NCI-H146 treated with DMSO at 0.1 percent for 48 hours (cell line): ENCODE results near the gene RABL6.
A peak's percentile ranks its signal among the peaks of the same experiment; 100 is the strongest.

ENCODE experiments used
- DNase-seq: peaks from one replicate; lab custom pipeline; 2025; ENCODE audit not compliant: unreplicated experiment; lab: John Stamatoyannopoulos, UW

RABL6 gene

DNA sequence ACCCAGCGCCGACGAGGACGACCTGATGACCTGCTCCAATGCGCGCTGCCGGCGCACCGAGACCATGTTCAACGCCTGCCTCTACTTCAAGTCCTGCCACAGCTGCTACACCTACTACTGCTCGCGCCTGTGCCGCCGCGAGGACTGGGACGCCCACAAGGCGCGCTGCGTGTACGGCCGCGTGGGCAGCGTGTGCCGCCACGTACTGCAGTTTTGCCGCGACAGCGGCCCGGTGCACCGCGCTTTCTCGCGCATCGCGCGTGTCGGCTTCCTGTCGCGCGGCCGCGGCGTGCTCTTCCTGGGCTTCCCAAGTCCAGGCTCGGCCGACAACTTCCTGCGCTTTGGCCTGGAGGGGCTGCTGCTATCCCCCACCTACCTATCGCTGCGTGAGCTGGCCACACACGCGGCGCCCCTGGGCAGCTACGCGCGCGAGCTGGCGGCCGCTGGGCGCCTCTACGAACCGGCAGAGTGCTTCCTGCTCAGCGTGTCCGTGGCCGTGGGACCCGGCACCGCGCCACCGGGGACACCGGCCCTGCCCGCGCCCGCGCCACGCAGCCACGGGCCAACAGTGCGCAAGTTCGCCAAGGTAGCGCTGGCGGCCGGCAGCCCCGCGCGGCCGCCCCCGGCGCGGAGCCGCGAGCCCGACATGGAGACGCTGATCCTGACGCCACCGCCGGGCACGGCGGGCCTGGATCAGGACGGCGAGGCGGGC, 38.8 kb downstream of the RABL6 start:
- DNase-seq: no peak

DNA sequence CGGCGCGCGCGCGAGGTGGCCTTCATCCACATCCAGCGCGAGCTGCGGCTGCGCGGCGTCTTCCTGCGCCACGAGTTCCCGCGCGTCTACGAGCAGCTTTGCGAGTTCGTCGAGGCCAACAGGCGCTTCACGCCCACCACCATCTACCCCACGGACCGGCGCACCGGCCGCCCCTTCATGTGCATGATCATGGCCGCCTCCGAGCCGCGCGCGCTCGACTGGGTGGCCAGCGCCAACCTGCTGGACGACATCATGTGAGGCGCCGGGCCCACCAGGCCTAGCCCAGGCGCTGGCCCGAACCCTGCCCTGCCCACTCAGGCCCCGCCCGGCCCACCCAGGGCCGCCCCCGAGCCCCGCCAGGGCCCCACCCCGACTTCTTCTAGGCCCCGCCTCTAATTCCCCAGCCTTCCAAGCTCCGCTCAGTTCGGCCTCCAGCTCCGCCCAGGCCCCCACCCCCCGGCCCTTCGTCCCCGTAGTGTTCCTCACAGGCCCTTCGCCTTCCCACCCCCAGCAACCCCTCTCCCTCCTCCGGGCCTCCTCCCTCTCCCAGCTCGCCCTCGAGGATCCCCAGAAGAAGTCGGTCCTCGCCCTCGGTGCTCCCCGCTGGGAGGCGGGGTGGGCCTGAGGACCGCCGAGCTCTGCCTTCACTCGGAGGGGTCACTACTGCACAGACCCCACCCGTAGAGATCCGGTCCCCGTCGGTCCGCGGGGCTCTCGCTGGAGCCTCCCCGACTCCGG, 39.5 kb downstream of the RABL6 start:
- DNase-seq: peak; percentile 37

DNA sequence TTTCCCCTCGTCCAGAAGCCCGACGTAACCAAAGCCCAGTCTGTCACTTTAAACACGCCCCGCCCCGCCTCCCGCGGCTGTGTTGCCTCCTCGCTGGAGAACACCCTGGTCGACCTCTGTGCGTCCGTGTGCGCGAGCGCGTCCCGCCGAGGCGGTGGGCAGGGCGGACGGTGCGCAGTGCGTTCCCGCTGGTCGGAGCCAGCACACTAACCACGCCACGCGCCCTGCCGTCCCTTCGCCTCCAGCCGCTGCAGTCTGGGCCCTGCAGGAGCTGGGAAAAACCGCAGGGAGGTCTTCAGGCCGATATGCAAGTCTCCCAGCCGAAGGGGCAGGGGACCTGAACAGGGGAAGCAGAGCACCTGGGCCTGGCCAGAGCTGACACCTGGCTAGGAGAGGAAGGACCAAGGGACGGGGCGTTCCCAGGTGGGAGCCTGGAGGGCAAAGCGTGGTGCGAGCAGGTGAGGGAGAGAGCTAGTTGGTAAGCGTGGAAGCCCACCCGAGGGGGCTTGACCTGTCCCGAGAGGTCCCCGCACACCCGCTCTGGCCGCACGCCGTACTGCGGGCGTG, 40.2 kb downstream of the RABL6 start:
- DNase-seq: peak; percentile 47

DNA sequence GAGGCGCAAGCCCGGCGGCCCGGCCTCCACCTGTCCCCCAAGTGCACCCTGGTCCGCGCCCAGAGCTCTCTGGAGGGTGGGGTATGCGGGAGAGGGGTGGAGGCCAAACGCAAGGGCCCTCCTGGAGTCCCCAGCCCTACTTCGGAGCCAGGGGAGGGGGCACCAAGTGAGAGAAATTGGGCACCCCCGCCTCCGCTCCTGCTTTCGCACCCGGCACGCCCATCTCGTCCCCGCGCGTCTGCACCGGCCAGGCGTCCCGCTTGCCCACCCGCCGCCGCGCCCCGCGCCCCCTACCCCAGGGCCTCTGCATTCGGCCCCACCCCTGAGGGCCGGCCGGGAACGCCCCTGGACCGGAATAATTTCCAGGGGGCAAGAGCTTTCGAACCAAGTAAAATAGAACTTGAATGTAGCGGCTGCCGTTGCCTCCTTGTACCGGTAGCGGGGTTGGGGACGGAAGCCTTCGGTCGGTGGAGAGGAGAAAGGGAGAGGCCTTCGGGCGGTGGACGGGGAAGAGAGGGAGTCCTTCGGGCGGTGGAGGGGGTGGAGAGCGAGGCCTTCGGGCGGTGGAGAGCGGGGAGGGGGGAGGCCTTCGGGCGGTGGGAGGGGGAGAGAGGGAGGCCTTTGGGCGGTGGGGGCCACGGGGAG, 40.8 kb downstream of the RABL6 start:
- no peak for DNase-seq

DNA sequence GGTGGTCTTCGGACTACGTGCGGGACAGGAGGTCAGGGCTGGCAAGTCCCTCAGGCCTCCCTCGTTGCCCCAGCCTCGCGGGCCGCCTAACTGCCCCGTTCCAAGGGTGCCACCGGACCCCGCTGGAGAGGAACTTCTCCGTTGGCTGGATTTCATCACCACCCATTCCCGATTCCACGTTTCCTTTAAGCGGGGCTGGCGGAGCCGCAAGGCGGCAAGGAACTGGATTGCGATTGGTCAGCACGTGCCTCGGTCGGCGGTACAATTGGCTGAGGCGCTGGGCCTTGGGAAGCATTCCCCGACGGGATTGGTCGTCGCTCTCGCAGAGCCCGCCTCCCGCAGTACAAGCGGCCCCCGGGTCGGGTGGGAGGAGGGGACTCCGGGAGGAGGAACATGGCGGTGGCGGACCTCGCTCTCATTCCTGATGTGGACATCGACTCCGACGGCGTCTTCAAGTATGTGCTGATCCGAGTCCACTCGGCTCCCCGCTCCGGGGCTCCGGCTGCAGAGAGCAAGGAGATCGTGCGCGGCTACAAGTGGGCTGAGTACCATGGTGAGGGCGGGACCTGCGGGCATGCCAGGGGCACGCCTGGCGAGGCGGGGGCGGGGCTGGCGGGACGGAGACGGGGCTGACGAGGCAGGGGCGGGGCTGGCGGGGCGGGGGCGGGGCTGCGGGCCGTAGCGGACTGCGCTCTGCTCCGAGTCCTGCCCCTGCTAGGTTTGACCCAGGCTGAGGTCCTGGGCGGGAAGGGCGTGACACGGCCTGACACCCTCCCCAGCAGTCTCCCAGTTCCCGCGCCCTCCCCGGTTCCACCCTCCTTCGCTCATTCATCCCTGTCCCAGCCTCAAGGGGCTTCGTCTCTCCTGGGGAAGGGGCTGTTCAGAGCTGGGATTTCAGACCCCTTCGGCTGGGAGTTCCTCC, 41.6 kb downstream of the RABL6 start, which contains the start of gene PHPT1:
TSS of gene PHPT1 (plus strand) at position 372 of the 922 bp plus-strand sequence. CDS start at position 394, 22 bp downstream.
- DNase-seq: peak; percentile 92

DNA sequence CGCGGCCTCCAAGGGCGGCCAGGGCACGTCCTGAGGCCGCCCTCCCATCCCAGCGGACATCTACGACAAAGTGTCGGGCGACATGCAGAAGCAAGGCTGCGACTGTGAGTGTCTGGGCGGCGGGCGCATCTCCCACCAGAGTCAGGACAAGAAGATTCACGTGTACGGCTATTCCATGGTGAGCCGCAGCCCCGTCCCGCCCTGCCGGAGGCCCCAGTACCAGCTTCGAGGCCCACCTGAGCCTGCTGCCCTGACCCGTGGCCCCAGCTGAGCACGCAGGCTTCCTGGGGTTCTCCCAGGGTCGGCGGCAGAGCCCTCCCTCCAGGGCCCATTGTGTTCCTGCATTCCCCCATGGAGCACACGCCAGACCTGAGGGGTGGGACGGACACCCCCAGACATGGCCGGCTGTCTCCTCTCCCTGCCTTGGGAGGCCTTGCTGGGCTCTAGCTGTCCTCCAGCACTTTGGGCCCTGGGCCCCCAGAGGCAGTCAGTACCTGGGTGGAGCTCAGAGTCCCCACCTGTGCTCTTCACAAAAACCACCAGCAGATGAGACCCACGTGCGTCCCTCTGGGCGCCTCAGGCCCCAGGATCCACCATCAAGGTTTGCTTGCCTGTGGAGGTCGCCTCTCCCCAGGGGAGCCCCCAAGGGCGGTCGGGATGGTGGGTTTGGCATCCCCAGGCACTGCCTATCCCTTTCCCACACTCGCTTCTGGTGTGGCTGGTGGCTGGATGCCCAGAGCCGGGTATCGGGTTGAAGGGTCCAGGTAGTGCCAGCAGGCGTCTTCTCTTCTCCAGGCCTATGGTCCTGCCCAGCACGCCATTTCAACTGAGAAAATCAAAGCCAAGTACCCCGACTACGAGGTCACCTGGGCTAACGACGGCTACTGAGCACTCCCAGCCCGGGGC, 42.5 kb downstream of the RABL6 start:
- no peak for DNase-seq

DNA sequence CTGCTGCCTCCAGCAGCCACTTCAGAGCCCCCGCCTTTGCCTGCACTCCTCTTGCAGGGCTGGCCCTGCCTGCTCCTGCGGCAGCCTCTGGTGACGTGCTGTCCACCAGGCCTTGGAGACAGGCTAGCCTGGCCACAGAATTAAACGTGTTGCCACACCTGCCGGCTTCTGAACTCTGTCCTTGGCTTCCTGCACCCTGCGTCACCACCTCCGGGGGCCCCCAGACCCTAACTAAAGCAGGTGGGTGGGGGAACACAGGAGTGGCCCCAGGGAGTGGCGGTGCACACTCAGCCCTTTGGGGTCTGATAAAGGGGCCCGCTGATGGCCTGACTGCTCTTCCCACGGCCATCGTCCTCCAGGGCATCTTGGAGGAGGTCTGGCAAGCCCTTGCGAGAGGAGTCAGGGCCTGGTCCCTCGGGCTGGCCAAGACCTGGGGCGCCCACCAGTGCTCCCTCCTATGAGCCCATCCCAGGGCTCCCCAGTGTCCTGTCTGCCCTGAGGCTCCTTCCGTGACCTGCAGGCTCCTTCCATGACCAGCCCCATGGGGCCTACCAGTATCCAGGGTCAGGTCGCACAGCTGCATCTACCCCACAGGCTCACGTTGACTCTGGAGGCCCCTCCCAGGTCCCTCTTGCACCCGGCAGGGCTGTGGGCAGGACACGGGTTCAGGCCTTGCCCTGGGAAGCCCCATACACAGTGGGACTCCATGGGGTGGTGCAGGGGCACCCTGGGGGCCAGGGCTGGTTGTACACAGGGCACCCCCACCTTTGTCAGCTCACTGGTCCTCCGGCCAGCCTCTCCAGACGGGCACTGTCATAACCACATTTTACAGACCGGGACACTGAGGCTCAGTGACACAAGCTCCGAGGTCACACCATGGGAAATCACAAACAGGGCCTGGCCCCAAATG, 43.4 kb downstream of the RABL6 start:
- no peak for DNase-seq

DNA sequence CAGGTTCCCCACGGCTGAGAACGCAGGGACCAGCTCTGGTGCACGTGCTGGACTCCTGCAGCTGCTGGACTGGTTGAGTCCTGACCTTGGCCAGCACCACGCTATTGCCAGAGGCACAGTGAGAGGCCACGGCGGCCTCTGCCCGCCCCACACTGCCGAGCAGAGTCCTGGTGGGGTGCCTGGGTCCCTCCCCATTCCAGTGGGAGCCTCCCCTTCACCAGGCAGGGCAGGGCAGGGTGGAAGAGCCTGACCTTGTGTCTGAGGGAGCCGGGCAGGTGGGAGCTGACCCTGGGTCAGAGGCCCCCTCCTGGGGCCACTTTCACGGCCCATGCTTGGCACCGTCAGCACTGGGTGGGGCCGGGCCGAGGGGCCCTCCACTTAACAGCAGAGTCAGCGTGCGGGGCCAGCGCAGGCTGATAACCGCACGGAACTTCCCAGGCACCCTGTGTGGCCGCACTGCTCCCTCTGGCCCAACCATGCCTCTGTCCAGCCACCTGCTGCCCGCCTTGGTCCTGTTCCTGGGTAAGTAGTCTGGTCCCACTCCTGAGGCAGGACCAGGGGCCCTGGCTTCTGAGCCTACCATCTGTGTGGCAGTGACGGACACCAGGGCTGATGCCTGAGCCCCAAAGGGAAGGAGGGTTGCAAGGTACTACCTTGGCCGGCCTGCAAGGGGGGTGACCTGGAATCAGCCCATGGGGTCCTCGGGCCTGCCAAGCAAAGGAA, 44.4 kb downstream of the RABL6 start, which contains the start of gene MAMDC4:
TSS of gene MAMDC4 (plus strand) at position 406 of the 723 bp plus-strand sequence. CDS start at position 477, 71 bp downstream.
- no peak for DNase-seq

DNA sequence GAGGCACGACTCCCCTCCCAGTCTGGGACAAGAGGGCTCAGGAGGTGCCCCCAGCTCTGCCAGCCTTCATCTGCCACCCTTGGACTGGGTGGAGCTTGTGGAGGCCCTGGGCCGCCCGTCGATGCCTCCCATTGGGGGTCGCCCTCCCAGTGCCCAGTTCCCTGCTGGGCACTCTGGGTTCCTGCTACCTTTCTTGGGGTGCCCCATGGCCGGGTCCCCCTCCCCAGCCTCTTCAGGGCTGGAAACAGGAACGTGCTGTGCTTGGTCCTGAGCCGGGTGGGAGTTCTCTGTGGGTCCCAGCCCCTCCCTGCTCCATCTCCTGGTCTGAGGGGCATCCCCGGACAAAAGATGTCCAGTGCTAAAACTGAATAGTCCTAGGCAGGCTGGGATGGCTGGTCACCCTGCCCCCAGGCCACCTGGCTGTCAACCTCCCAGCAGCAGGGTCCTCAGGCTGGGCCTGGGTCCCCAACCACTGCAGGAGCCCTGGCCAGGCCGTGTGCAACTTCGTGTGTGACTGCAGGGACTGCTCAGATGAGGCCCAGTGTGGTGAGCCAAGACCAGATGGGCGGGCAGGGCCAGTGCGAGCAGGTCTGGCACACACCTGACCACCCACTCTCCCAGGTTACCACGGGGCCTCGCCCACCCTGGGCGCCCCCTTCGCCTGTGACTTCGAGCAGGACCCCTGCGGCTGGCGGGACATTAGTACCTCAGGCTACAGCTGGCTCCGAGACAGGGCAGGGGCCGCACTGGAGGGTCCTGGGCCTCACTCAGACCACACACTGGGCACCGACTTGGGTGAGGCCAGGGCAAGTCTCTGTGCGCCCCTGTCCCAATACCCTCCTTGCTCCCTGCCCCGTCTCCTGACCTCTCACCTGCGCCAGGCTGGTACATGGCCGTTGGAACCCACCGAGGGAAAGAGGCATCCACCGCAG, 45.2 kb downstream of the RABL6 start:
- DNase-seq: no peak

DNA sequence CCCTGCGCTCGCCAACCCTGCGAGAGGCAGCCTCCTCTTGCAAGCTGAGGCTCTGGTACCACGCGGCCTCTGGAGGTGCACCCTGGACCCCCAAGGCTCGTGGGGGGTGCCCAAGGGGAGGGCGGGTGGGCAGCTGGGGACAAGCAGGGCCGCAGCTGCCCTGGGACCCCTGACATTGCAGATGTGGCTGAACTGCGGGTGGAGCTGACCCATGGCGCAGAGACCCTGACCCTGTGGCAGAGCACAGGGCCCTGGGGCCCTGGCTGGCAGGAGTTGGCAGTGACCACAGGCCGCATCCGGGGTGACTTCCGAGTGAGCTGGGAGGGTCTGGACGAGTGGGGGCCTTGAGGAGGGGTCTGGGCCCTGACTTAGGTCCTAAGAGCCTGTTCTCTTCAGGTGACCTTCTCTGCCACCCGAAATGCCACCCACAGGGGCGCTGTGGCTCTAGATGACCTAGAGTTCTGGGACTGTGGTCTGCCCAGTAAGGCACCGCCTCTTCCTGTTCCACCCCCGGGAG, 45.9 kb downstream of the RABL6 start:
- DNase-seq: no peak

DNA sequence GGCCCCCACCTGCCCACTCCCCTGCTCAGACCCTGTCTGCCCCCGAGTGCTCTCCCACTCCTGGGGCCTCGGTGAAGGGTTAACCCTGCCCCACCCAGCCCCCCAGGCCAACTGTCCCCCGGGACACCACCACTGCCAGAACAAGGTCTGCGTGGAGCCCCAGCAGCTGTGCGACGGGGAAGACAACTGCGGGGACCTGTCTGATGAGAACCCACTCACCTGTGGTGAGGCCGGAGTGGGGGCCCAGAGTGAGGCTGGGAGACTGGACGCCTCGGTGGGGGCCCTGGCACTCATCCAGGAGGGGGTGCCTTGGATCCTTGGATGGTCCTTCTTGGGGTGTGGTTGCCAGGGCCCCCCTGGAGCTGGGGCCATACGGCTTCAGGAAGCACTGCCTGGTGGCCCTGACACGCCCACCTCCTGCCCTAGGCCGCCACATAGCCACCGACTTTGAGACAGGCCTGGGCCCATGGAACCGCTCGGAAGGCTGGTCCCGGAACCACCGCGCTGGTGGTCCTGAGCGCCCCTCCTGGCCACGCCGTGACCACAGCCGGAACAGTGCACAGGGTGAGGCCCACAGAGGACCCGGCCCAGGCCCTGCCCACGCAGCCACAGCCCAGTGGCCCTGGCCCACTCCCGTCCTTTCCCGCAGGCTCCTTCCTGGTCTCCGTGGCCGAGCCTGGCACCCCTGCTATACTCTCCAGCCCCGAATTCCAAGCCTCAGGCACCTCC, 46.5 kb downstream of the RABL6 start:
- no peak for DNase-seq

DNA sequence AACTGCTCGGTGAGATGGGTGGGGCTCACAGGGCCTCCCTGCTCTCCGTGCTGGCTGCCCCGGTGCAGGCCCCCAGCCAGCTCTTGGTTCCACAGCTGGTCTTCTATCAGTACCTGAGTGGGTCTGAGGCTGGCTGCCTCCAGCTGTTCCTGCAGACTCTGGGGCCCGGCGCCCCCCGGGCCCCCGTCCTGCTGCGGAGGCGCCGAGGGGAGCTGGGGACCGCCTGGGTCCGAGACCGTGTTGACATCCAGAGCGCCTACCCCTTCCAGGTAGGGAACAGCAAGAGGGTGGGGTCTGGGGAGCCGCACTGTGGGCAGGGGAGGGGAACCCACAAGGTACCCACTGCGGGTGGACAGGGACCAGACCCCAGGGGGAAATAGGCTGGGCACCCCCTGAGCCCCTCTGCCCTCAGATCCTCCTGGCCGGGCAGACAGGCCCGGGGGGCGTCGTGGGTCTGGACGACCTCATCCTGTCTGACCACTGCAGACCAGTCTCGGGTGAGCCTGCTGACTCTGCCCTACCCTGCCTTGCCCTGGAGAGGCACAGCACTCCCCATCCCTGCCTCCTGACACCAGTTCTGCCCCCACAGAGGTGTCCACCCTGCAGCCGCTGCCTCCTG, 47.2 kb downstream of the RABL6 start:
- DNase-seq: no peak

DNA sequence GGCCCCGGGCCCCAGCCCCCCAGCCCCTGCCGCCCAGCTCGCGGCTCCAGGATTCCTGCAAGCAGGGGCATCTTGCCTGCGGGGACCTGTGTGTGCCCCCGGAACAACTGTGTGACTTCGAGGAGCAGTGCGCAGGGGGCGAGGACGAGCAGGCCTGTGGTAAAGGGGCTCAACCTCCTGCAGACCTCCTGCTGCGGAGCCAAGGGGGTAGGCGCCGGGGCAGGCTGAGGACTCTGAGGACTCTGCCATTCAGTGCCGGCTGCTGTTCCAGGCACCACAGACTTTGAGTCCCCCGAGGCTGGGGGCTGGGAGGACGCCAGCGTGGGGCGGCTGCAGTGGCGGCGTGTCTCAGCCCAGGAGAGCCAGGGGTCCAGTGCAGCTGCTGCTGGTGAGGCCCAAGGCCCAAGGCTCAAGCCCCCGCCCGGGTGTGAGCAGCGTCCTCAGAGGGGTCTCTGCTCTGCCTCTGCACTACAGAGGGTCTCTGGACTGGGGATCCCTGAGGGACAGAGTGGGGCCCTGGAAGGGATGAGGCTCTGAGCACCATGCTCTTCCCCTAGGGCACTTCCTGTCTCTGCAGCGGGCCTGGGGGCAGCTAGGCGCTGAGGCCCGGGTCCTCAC, 47.8 kb downstream of the RABL6 start:
- no peak for DNase-seq

DNA sequence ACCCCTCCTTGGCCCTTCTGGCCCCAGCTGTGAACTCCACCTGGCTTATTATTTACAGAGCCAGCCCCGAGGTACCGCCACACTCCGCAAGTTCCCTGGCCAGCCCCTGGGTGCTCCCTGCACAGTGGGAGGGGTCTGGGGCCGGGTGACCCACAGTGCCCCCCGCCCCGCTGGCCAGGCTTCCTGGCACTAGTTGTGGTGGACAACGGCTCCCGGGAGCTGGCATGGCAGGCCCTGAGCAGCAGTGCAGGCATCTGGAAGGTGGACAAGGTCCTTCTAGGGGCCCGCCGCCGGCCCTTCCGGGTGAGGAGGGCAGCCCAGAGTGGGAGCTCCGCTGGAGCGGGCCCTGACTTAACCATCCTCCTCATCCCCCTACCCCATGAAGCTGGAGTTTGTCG, 48.3 kb downstream of the RABL6 start:
- no peak for DNase-seq
